Glutamatergic neuron (in vitro differentiated cells): Measurements from ENCODE around the gene ASAH2B. TPM values are rescaled to one million over a fixed set of nuclear protein-coding genes. Genes with fewer than 3 reads are reported as not detected.

Source experiments
- DNase-seq: peaks from one replicate; pipeline ENCODE4 v3.0.0; 2022
- H3K27ac Mint-ChIP-seq: one replicate; pipeline ENCODE4 v1.8.0; 2020; ENCODE audit warnings: mild to moderate bottlenecking, mixed read lengths, inconsistent platforms; ENCODE audit not compliant: unreplicated experiment
- H3K27me3 Mint-ChIP-seq: one replicate; pipeline ENCODE4 v1.8.0; 2020; ENCODE audit warnings: mild to moderate bottlenecking, moderate library complexity, mixed read lengths, inconsistent platforms; ENCODE audit not compliant: unreplicated experiment
- H3K36me3 Mint-ChIP-seq: one replicate; pipeline ENCODE4 v1.8.0; 2020; ENCODE audit warnings: mild to moderate bottlenecking, mixed read lengths, inconsistent platforms; ENCODE audit not compliant: unreplicated experiment
- H3K4me1 Mint-ChIP-seq: one replicate; pipeline ENCODE4 v1.8.0; 2020; ENCODE audit warnings: mild to moderate bottlenecking, low read depth, mixed read lengths, inconsistent platforms; ENCODE audit not compliant: unreplicated experiment
- H3K4me3 Mint-ChIP-seq: one replicate; pipeline ENCODE4 v1.8.0; 2020; ENCODE audit warnings: mild to moderate bottlenecking, mixed read lengths, inconsistent platforms; ENCODE audit not compliant: unreplicated experiment
- H3K9me3 Mint-ChIP-seq: one replicate; pipeline ENCODE4 v1.8.0; 2020; ENCODE audit warnings: mild to moderate bottlenecking, moderate library complexity, mixed read lengths, inconsistent platforms; ENCODE audit not compliant: unreplicated experiment
- CTCF ChIP-seq: fragments of 200-600 bp; sonication (generic); IDR thresholded peaks from one replicate; pipeline ENCODE4 v1.5.0; 2021; ENCODE audit not compliant: partially characterized antibody, unreplicated experiment
- total RNA-seq: library from RNA; stranded (reverse); fragmentation: NEBNext Ultra II Directional; extraction: Animal tissue kit (Norgen Biotek cat#: 25700); gene quantifications from one replicate; pipeline ENCODE4 v1.2.1, GENCODE V29; 2021; ENCODE audit not compliant: unreplicated experiment

ASAH2B gene
- total RNA-seq, 1 donor from 2014 or later: 15.5 TPM

GRCh38 chr10:50788951-50789945 lies 49.5 kb downstream of the ASAH2B start:
- Mint-ChIP-seq H3K4me1 (peaks cover 2% of the 10 kb centered on the region), H3K27me3 (no peaks in the 10 kb centered on the region), H3K27ac (no peak overlapping the region), H3K9me3 (no peaks in the 10 kb centered on the region), H3K4me3 (no peak overlapping the region), H3K36me3 (peaks cover 9% of the 10 kb centered on the region)
- DNase-seq: no peak
- peak; percentile 29 for TF ChIP-seq CTCF

GRCh38 chr10:50794490-50794889 lies 54.8 kb downstream of the ASAH2B start:
- H3K27me3 Mint-ChIP-seq: no peaks in the 10 kb centered on the region
- H3K27ac Mint-ChIP-seq: no peak overlapping the region

GRCh38 chr10:50796693-50797092 lies 57.0 kb downstream of the ASAH2B start:
- no peak overlapping the region for H3K27ac Mint-ChIP-seq
- no peaks in the 10 kb centered on the region for H3K36me3 Mint-ChIP-seq

More at GRCh38 chr10:50794490-50794889, 54.8 kb downstream of the ASAH2B start:
- no peak for TF ChIP-seq CTCF
- no peak for DNase-seq
- Mint-ChIP-seq H3K36me3 (no peaks in the 10 kb centered on the region), H3K4me3 (no peak overlapping the region), H3K9me3 (no peaks in the 10 kb centered on the region), H3K4me1 (no peaks in the 10 kb centered on the region)

GRCh38 chr10:50798297-50798696 lies 58.6 kb downstream of the ASAH2B start:
- Mint-ChIP-seq H3K4me3 (no peak overlapping the region), H3K9me3 (no peaks in the 10 kb centered on the region), H3K36me3 (no peaks in the 10 kb centered on the region), H3K27me3 (no peaks in the 10 kb centered on the region), H3K27ac (no peak overlapping the region), H3K4me1 (no peaks in the 10 kb centered on the region)
- TF ChIP-seq CTCF: no peak
- no peak for DNase-seq

More at GRCh38 chr10:50796693-50797092, 57.0 kb downstream of the ASAH2B start:
- TF ChIP-seq CTCF: no peak
- no peak overlapping the region for H3K4me3 Mint-ChIP-seq
- DNase-seq: no peak
- H3K9me3 Mint-ChIP-seq: no peaks in the 10 kb centered on the region
- H3K27me3 Mint-ChIP-seq: no peaks in the 10 kb centered on the region
- no peaks in the 10 kb centered on the region for H3K4me1 Mint-ChIP-seq

GRCh38 chr10:50799595-50799994 lies 59.9 kb downstream of the ASAH2B start:
- H3K9me3 Mint-ChIP-seq: no peaks in the 10 kb centered on the region
- H3K4me1 Mint-ChIP-seq: no peaks in the 10 kb centered on the region
- TF ChIP-seq CTCF: no peak
- DNase-seq: no peak
- H3K27me3 Mint-ChIP-seq: no peaks in the 10 kb centered on the region
- H3K36me3 Mint-ChIP-seq: no peaks in the 10 kb centered on the region
- no peak overlapping the region for H3K27ac Mint-ChIP-seq
- no peak overlapping the region for H3K4me3 Mint-ChIP-seq
